ENCODE measurements around the gene LRRC26.

The LRRC26 gene, protein sequence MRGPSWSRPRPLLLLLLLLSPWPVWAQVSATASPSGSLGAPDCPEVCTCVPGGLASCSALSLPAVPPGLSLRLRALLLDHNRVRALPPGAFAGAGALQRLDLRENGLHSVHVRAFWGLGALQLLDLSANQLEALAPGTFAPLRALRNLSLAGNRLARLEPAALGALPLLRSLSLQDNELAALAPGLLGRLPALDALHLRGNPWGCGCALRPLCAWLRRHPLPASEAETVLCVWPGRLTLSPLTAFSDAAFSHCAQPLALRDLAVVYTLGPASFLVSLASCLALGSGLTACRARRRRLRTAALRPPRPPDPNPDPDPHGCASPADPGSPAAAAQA

GRCh38 chr9:137169896-137170358 is at the start of gene LRRC26:
TSS of gene LRRC26 (minus strand) at chr9:137170051. CDS start at chr9:137169943, 108 bp downstream.
- no peak for DNase-seq

GRCh38 chr9:137218754-137219271 is 49.0 kb upstream of the LRRC26 start:
- DNase-seq: no peak

DNA sequence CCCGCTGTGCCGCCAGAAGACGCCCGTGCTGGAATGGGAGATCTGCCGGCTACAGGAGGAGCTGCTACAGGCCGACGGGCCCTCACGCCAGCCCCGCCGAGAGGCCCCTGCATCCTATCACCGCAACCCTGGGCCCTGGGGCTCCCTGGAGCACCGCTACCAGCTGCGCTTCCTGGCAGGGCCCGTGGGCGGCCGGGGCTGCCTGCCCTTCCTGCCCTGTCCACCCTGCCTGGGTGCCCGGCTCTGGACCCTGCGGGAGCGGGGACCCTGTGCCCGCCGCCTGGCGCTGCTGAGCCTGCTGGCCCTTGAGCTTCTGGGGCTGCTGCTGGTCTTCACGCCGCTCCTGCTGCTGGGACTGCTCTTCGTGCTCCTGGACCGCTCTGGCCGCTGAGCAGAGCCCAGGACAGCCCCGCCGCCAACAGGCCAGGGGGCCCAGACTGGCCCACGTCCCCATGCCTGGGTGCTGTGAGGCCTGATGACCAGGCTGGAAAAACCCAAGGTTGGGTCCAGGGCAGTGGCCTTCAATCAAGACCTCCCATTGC is 48.4 kb upstream of the LRRC26 start:
- DNase-seq: no peak

DNA sequence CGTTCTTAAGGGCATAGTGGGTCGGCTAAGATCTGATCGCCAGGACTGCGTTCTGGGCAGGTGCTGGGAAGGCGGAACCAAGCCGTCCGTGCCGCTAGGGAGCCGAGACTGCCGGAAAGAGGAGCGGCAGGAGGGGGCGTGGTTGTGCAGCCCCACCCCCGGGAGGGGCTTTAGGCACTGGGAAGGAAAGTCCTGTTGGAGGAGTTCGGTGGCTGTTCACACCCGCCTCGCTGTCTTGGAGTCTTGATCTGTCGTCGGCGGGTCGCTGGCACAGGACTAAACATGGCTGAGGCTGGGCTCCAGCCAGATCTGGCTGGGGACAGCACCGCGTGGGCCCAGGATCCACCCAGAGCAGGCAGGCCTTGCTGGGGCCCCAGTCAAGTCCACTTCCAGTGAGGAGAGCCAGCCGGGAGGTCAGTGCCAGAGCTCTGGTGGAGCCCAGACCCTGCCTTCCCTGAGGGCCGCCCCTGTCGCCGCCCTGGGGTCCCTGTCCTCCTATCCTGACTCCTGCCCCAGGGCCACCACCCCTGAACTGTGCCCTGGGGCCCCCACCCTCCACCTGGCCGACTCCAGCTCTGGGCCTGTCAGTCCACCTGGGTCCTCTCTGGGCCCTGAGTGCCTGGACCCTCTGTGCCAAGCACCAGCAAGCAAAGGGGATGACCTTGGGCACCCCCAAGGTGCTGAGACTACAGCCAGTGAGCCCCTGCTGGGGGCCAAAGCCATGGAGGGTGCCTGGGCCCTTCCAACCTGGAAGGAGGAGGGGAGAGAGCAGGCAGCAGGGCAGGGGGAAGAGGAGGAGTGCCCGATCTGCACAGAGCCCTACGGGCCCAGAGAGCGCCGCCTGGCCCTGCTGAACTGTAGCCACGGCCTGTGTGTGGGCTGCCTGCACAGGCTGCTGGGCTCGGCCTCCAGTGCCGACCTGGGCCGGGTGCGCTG is 47.7 kb upstream of the LRRC26 start:
- DNase-seq: no peak

GRCh38 chr9:137216188-137216965 is 46.5 kb upstream of the LRRC26 start:
- no peak for DNase-seq

DNA sequence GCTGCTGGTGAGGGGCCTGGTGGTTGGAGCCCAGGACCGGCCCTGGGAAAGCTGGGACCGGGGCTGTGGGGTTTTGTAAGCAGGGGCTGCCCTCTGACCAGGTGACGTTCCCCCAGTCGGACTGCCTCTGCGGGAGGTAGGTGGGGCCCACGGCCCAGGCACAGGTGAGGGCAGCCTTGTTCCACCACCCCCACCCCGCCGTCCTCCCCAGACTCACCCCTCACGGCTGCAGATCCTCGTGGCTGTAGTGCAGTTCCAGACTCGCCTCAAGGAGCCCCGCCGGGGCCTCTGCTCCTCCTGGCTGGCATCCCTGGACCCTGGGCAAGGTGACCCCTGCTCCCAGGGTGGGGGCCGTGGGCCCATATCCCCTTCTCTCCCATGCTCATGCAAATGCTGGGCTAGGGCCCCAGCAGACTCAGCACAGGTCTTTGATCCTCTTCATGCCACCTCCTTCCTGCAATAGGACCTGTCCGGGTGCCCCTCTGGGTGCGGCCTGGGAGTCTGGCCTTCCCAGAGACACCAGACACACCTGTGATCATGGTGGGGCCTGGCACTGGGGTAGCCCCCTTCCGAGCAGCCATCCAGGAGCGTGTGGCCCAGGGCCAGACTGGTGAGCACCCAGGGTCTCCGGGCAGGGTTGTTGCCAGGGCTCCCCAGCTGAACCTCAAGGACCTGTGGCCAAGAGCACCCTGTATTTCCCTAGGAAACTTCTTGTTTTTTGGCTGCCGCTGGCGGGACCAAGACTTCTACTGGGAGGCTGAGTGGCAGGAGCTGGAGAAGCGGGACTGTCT is 45.5 kb upstream of the LRRC26 start:
- DNase-seq: no peak

GRCh38 chr9:137214620-137215019 is 44.8 kb upstream of the LRRC26 start:
- no peak for DNase-seq

DNA sequence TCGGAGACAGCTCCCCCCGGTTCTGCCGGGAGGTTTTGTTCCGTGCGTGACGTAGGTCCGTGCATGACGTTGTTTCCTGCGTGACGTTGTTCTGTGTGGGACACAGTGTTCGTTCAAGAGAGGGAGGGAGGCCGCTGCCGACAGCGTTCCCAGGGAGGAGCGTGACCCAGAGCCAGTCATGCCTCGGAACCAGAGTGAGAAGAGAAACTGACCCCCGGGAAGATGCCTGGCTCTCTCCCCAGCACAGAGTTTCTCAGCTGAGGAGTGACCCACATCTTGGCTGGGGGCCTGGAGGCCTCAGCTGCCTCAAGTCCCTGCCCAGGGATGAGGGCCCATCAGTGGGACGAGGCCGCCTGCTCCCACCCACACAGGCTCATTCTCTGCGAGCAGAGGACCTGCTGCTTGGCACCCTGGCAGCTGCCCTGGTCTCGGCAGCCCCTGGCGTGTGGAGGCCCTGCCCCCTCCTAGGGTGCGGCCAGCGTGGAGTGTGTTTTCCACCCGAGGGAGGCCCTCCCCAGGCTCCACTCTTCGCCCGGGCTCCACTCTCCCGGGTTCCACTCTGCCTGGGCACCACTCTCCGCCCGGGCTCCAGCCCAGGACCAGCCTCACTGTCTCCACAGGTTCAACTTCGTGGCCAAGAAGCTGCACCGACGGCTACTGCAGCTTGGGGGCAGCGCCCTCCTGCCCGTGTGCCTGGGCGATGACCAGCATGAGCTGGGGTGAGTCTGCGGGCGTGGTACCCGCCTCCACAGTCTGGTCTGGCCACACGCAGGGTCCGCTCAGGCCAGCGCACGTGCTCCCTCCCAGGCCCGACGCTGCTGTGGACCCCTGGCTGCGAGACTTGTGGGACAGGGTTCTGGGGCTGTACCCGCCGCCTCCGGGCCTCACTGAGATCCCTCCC is 43.6 kb upstream of the LRRC26 start:
- no peak for DNase-seq

DNA sequence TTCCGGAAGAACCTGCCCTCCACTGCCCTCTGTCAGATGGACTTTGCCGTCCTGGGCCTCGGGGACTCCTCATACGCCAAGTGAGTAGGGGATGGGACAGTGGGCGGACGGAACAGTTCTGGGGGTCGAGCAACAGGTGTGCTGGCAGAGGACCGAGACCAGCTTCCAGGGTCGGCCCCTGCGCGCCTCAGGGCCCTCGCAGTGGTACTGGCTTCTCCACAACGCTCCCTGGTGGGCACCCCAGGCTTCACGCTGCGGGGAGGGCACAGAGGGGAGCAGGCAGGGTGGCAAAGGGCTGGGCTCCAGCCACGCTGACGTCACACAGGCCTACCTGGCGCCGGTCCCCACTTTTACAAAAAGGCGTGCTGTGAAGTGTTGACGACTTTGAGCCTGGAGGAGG is 42.7 kb upstream of the LRRC26 start:
- no peak for DNase-seq

GRCh38 chr9:137211532-137211931 is 41.7 kb upstream of the LRRC26 start:
- DNase-seq: no peak

GRCh38 chr9:137206602-137207001 is 36.8 kb upstream of the LRRC26 start:
- no peak for DNase-seq

GRCh38 chr9:137205126-137206069 is 35.5 kb upstream of the LRRC26 start, which contains the start of the genes NDOR1 and TMEM203:
TSS of gene NDOR1 (plus strand) at chr9:137205700. CDS start at chr9:137205778, 78 bp downstream.
TSS of gene TMEM203 (minus strand) at chr9:137205648. CDS start at chr9:137205414, 234 bp downstream.
- peak; percentile 81 for DNase-seq

- DNase-seq: no peak
Observed at GRCh38 chr9:137204731-137205125, 34.9 kb upstream of the LRRC26 start.

GRCh38 chr9:137202966-137203365 is 33.1 kb upstream of the LRRC26 start:
- no peak for DNase-seq

- no peak for DNase-seq
Observed at GRCh38 chr9:137201205-137201868, 31.5 kb upstream of the LRRC26 start.

GRCh38 chr9:137200311-137201204 is 30.7 kb upstream of the LRRC26 start, which contains the start of gene TPRN:
TSS of gene TPRN (minus strand) at chr9:137200741. CDS start at chr9:137200711, 30 bp downstream.
- peak; percentile 100 for DNase-seq

GRCh38 chr9:137199411-137200121 is 29.7 kb upstream of the LRRC26 start:
- DNase-seq: no peak
